RWPE2 (cell line): ENCODE results near the gene SNTB2.
"Not testable (repeated sequence)": the region's sequence is repeated elsewhere in the genome, so short reads cannot be mapped to it uniquely, and the experiment has no call there.

Experiments used
- ATAC-seq: fragments of 200-7000 bp; cut with Tn5 transposase; 3 replicates; pipeline ENCODE4 v1.9.1; 2021; ENCODE audit warnings: low read depth
- DNase-seq: peaks from one replicate; pipeline ENCODE4 v3.0.0-alpha.2; 2020; ENCODE audit warnings: low spot score
- H3K27ac ChIP-seq: fragments of 450-650 bp; 2 replicates; pipeline ENCODE4 v1.5.1; 2017; ENCODE audit warnings: mild to moderate bottlenecking; ENCODE audit not compliant: poor library complexity, severe bottlenecking
- H3K27me3 ChIP-seq: fragments of 250-450 bp; sonication (Bioruptor Pico); 2 replicates; pipeline ENCODE4 v1.5.1; 2021; ENCODE audit warnings: mild to moderate bottlenecking, moderate library complexity; ENCODE audit not compliant: insufficient read depth, poor library complexity, severe bottlenecking
- H3K36me3 ChIP-seq: fragments of 250-450 bp; sonication (Bioruptor Pico); 2 replicates; pipeline ENCODE4 v1.5.1; 2020; ENCODE audit warnings: low read depth, mild to moderate bottlenecking, moderate library complexity
- H3K4me1 ChIP-seq: fragments of 250-450 bp; sonication (Bioruptor Pico); 2 replicates; pipeline ENCODE4 v1.5.1; 2021; ENCODE audit warnings: mild to moderate bottlenecking, moderate library complexity; ENCODE audit not compliant: insufficient read depth, poor library complexity, severe bottlenecking
- H3K4me3 ChIP-seq: fragments of 250-450 bp; sonication (Bioruptor Pico); 2 replicates; pipeline ENCODE4 v1.5.1; 2021; ENCODE audit warnings: mild to moderate bottlenecking, moderate library complexity; ENCODE audit not compliant: severe bottlenecking
- H3K9me3 ChIP-seq: fragments of 250-450 bp; sonication (Bioruptor Pico); 2 replicates; pipeline ENCODE4 v1.5.1; 2021; ENCODE audit warnings: mild to moderate bottlenecking, moderate library complexity; ENCODE audit not compliant: severe bottlenecking
- CTCF ChIP-seq: fragments of 450-650 bp; IDR thresholded peaks from one replicate; pipeline ENCODE4 v1.5.1; 2017; ENCODE audit warnings: mild to moderate bottlenecking, moderate library complexity; ENCODE audit not compliant: poor library complexity, severe bottlenecking

The SNTB2 gene

GRCh38 chr16:69294051-69294450 lies 107.1 kb downstream of the SNTB2 start:
- Histone ChIP-seq H3K4me3 (no peak overlapping the region), H3K9me3 (no peaks in the 10 kb centered on the region), H3K27ac (no peak overlapping the region), H3K36me3 (no peaks in the 10 kb centered on the region), H3K4me1 (no peaks in the 10 kb centered on the region), H3K27me3 (no peaks in the 10 kb centered on the region)
- no peak for TF ChIP-seq CTCF
- no peak for DNase-seq
- no peak; the same call in 2 of the 3 replicates for ATAC-seq

- H3K4me1 ChIP-seq, ATAC-seq: not testable (repeated sequence)
Measured at GRCh38 chr16:69296771-69297170, 109.8 kb downstream of the SNTB2 start.

GRCh38 chr16:69298261-69298660 lies 111.3 kb downstream of the SNTB2 start:
- no peaks in the 10 kb centered on the region for H3K27me3 ChIP-seq
- H3K9me3 ChIP-seq, result no peaks in the 10 kb centered on the region
- TF ChIP-seq CTCF, result no peak
- no peak overlapping the region for H3K27ac ChIP-seq
- peaks cover 13% of the 10 kb centered on the region; the same call in 1 of the 2 replicates for H3K36me3 ChIP-seq
- no peak overlapping the region for H3K4me3 ChIP-seq
- DNase-seq (no peak), ATAC-seq (no peak)
- no peaks in the 10 kb centered on the region for H3K4me1 ChIP-seq

More at GRCh38 chr16:69296771-69297170, 109.8 kb downstream of the SNTB2 start:
- H3K4me3 ChIP-seq, DNase-seq, H3K27me3 ChIP-seq, H3K9me3 ChIP-seq, H3K27ac ChIP-seq: not testable (repeated sequence)
- H3K36me3 ChIP-seq, result peaks cover 10% of the 10 kb centered on the region; the same call in 1 of the 2 replicates

GRCh38 chr16:69301187-69301586 lies 114.2 kb downstream of the SNTB2 start:
- DNase-seq, result no peak
- no peaks in the 10 kb centered on the region for H3K4me1 ChIP-seq
- ATAC-seq, result no peak

GRCh38 chr16:69301861-69302260 lies 114.9 kb downstream of the SNTB2 start:
- no peak for ATAC-seq
- no peak overlapping the region for H3K27ac ChIP-seq
- no peak overlapping the region for H3K4me3 ChIP-seq
- DNase-seq, result no peak
- no peaks in the 10 kb centered on the region for H3K9me3 ChIP-seq
- peaks cover 22% of the 10 kb centered on the region; the same call in 1 of the 2 replicates for H3K36me3 ChIP-seq
- H3K4me1 ChIP-seq, result no peaks in the 10 kb centered on the region
- H3K27me3 ChIP-seq, result no peaks in the 10 kb centered on the region
- TF ChIP-seq CTCF, result no peak

More at GRCh38 chr16:69301187-69301586, 114.2 kb downstream of the SNTB2 start:
- TF ChIP-seq CTCF, result no peak
- peaks cover 22% of the 10 kb centered on the region; the same call in 1 of the 2 replicates for H3K36me3 ChIP-seq
- no peak overlapping the region for H3K27ac ChIP-seq
- H3K9me3 ChIP-seq, result no peaks in the 10 kb centered on the region
- no peaks in the 10 kb centered on the region for H3K27me3 ChIP-seq
- no peak overlapping the region for H3K4me3 ChIP-seq
